Mesothelial cell of epicardium (in vitro differentiated cells): Measurements from ENCODE around the gene RBMS1. TPM values are rescaled to one million over a fixed set of nuclear protein-coding genes. Genes with fewer than 3 reads are reported as not detected.

Source experiments
- DNase-seq, 2 experiments: peaks; one replicate each; pipeline ENCODE4 v3.0.0; 2021; ENCODE audit warnings: low spot score in 2 of 2; ENCODE audit not compliant: unreplicated experiment in 2 of 2
- H3K27ac Mint-ChIP-seq: 2 replicates; pipeline ENCODE4 v1.8.0; 2021; ENCODE audit warnings: mixed read lengths
- H3K27me3 Mint-ChIP-seq: 2 replicates; pipeline ENCODE4 v1.8.0; 2021; ENCODE audit warnings: low read depth, mixed read lengths
- H3K36me3 Mint-ChIP-seq: 2 replicates; pipeline ENCODE4 v1.8.0; 2021; ENCODE audit warnings: mixed read lengths
- H3K4me1 Mint-ChIP-seq: 2 replicates; pipeline ENCODE4 v1.8.0; 2021; ENCODE audit warnings: mixed read lengths
- H3K4me3 Mint-ChIP-seq: 2 replicates; pipeline ENCODE4 v1.8.0; 2021; ENCODE audit warnings: mild to moderate bottlenecking, moderate library complexity, mixed read lengths
- H3K9me3 Mint-ChIP-seq: 2 replicates; pipeline ENCODE4 v1.8.0; 2021; ENCODE audit warnings: mixed read lengths
- total RNA-seq: library from RNA; stranded (reverse); gene quantifications from 3 replicates; pipeline ENCODE4 v1.2.1, GENCODE V29; 2021
- TF ChIP-seq, protein P1 (sequence below): fragments of 200-600 bp; sonication (generic); IDR thresholded peaks from one replicate; pipeline ENCODE4 v1.5.0; 2021; ENCODE audit warnings: antibody characterized with exemption; ENCODE audit not compliant: unreplicated experiment

The RBMS1 gene
- total RNA-seq, 1 donor from 2014 or later, result 128 TPM

DNA sequence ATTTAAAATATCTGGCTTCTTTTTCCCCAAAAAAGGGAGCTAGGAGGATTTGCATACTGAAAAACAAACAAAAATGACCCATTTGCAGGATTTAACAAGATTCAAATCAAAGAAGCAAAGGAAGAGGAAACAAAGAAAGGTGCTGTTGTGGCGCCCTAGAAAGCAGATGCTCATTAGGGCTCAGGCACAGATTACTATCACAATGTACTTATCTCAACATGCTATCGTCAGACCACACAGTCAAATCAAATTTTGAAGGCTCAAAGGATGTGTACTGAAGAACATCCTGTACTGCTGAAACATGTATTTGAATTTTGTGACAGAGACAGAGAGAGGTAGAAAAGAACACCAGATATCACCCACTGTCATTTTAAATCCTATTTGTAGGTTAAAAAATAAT, 10.9 kb downstream of the RBMS1 start:
- no peak overlapping the region for H3K4me3 Mint-ChIP-seq
- no peaks in the 10 kb centered on the region for H3K27me3 Mint-ChIP-seq
- no peaks in the 10 kb centered on the region for H3K9me3 Mint-ChIP-seq
- H3K27ac Mint-ChIP-seq, result no peak overlapping the region
- H3K36me3 Mint-ChIP-seq, result peaks cover 6% of the 10 kb centered on the region
- no peak for DNase-seq
- TF ChIP-seq, protein P1, sequence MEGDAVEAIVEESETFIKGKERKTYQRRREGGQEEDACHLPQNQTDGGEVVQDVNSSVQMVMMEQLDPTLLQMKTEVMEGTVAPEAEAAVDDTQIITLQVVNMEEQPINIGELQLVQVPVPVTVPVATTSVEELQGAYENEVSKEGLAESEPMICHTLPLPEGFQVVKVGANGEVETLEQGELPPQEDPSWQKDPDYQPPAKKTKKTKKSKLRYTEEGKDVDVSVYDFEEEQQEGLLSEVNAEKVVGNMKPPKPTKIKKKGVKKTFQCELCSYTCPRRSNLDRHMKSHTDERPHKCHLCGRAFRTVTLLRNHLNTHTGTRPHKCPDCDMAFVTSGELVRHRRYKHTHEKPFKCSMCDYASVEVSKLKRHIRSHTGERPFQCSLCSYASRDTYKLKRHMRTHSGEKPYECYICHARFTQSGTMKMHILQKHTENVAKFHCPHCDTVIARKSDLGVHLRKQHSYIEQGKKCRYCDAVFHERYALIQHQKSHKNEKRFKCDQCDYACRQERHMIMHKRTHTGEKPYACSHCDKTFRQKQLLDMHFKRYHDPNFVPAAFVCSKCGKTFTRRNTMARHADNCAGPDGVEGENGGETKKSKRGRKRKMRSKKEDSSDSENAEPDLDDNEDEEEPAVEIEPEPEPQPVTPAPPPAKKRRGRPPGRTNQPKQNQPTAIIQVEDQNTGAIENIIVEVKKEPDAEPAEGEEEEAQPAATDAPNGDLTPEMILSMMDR, result no peak
- H3K4me1 Mint-ChIP-seq, result peaks cover 26% of the 10 kb centered on the region

DNA sequence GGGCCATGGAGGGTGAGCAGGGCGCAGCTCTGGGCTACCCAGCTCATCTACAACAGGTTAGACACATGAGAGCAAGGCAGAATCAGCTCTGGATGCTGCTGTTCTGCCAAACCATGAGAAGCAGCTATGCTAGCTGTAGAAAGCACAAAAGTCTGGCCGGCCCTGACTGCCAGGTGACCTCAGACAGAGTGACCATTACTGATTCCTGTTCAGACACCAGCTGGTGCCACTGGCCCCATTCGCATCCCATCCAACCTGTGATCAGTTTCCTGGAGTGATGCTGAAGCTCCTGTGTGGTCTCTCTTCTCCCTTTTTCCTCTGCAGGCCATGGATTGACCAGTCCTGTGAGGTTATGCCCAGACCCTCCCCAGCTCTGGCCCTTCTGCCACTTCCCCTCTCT, 14.3 kb downstream of the RBMS1 start:
- Mint-ChIP-seq H3K4me3 (no peak overlapping the region), H3K27me3 (no peaks in the 10 kb centered on the region), H3K27ac (no peak overlapping the region), H3K9me3 (no peaks in the 10 kb centered on the region), H3K4me1 (peaks cover 26% of the 10 kb centered on the region), H3K36me3 (peaks cover 6% of the 10 kb centered on the region)
- TF ChIP-seq, protein P1, result no peak
- no peak for DNase-seq

DNA sequence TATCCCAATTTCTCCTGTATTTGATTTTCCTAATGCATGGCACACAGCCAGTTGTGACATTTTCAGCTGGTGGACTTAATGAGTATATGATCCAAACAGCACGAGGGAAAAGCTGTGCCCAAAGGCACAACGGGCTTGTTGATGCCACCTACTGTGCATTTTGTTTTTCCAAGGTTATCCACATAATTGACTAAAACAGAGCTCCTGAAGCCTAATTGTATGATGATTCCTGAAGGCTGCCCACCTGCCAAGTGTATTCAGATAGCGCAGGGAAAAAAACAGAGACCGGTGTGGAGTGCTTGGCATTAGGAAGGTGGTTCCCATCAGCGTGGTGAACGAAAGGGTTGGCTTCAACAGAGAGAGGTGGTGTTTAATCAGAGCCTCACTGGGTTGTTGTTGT, 14.9 kb downstream of the RBMS1 start:
- TF ChIP-seq, protein P1, result no peak
- no peak for DNase-seq
- Mint-ChIP-seq H3K27ac (no peak overlapping the region), H3K27me3 (no peaks in the 10 kb centered on the region), H3K4me3 (no peak overlapping the region), H3K9me3 (no peaks in the 10 kb centered on the region), H3K4me1 (peaks cover 30% of the 10 kb centered on the region), H3K36me3 (peaks cover 6% of the 10 kb centered on the region)

DNA sequence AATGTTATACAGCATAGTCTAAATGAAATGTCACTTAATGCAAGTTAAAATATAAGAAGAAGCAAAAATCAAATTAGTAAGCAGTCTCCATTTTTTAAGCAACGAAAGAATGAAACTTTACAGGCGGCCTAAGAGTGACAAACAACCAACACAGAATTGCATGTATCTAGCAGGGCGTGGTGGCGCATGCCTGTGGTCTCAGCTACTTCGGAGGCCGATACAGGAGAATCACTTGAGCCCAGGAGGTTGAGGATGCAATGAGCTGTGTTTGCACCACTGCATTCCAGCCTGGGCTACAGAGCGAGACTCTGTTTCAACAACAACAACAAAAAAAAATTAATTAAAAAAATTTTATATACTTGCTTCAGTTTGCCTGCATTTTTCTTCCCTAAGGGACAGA, 16.6 kb downstream of the RBMS1 start:
- no peak for DNase-seq
- peaks cover 34% of the 10 kb centered on the region for H3K4me1 Mint-ChIP-seq
- TF ChIP-seq, protein P1, result no peak

DNA sequence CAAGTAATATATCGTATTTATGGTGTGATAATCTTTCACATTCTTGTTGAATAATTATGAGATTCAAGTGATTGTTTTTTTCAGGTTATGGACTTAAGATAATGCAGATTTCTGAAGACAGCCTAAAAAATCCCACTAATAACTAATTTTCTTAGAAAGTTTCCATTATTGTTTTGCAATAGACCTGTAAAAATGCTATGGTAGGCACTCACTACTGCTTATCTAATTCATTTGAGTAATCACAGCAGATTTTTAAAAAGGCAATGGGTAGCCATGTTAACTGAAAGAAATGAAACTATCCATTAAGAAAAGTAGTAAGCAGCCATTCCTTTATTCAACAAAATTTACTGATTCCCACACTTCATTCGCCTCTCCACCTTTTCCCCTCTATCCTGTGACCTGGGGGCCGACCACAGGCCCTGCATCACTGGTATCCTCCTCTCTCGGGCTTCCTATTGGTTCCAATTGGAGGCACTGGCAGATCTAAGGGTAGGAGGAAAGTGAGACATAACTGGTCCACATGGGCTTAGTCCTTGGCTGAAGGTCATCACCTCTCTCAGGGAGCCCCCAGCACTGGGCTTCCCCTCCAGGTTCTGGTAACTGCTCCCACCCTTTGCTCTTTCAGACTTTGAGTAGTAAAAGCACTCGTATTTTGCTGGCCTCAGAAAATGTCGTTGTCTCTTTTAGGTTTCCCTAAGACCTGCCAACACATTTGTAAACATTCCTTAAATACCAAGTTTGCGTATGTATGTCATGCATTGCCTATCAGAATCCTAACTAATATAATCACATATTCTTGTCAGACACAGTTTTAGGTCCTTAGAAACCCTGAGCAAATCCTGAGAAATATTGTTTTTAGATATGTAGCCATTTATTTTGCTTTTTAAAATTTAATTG, 18.5 kb downstream of the RBMS1 start:
- Mint-ChIP-seq H3K27ac (peak overlapping the region; percentile 94), H3K4me1 (peaks cover 46% of the 10 kb centered on the region), H3K36me3 (peaks cover 4% of the 10 kb centered on the region), H3K27me3 (no peaks in the 10 kb centered on the region), H3K4me3 (no peak overlapping the region), H3K9me3 (no peaks in the 10 kb centered on the region)
- no peak for DNase-seq
- TF ChIP-seq, protein P1, result no peak

More for the DNA sequence above, 16.6 kb downstream of the RBMS1 start:
- peaks cover 4% of the 10 kb centered on the region for H3K36me3 Mint-ChIP-seq
- H3K9me3 Mint-ChIP-seq, result no peaks in the 10 kb centered on the region
- H3K27ac Mint-ChIP-seq, result no peak overlapping the region
- no peaks in the 10 kb centered on the region for H3K27me3 Mint-ChIP-seq
- H3K4me3 Mint-ChIP-seq, result no peak overlapping the region
